Transverse colon (tissue), 4 donors: ENCODE data around the gene CYP19A1. TPM values are rescaled to one million over a fixed set of nuclear protein-coding genes. Genes with fewer than 3 reads are reported as not detected.

ENCODE experiments used
- DNase-seq: peaks from one replicate; pipeline ENCODE4 v3.0.0-alpha.2; 2019
- H3K27ac ChIP-seq, 4 donors: fragments of 200-600 bp; sonication (generic); 2 replicates each; pipeline ENCODE4 v1.5.1; 2016 to 2018; ENCODE audit warnings: inconsistent platforms in 4 of 4
- H3K27me3 ChIP-seq: fragments of 200-600 bp; sonication (generic); 2 replicates; pipeline ENCODE4 v1.5.1; 2017; ENCODE audit warnings: inconsistent platforms
- H3K36me3 ChIP-seq, 4 donors: fragments of 200-600 bp; sonication (generic); 2 replicates each; pipeline ENCODE4 v1.5.1; 2017 to 2019; ENCODE audit warnings: inconsistent platforms in 4 of 4
- H3K4me1 ChIP-seq, 4 donors: fragments of 200-600 bp; sonication (generic); 2 replicates each; pipeline ENCODE4 v1.5.1; 2017 to 2020; ENCODE audit warnings: inconsistent platforms in 4 of 4
- H3K4me3 ChIP-seq, 4 donors: fragments of 200-600 bp; sonication (generic); 1 replicate in 1 of 4; 2 replicates in 3 of 4; pipeline versions ENCODE4 v1.5.1 to v1.6.1; 2017 to 2019; ENCODE audit warnings: inconsistent platforms in 4 of 4
- H3K9me3 ChIP-seq, 2 donors: fragments of 200-600 bp; sonication (generic); 2 replicates each; pipeline ENCODE4 v1.5.1; 2017 to 2019; ENCODE audit warnings: inconsistent platforms in 2 of 2
- CTCF ChIP-seq, 5 experiments: fragments of 200-600 bp in 3 of 5; fragments of 450-650 bp in 2 of 5; sonication (generic) in 3 of 5; IDR thresholded peaks; 1 replicate in 2 of 5; 2 replicates in 3 of 5; pipeline ENCODE4 v1.5.1; 2016 to 2017; ENCODE audit warnings: antibody characterized with exemption in 5 of 5, inconsistent platforms in 3 of 5, mild to moderate bottlenecking in 2 of 5, moderate library complexity in 1 of 5
- EP300 ChIP-seq: sonication (generic); formaldehyde crosslinking; IDR thresholded peaks from one replicate; pipeline ENCODE4 v1.6.1; 2017; ENCODE audit warnings: antibody characterized with exemption, low read depth
- POLR2A ChIP-seq: fragments of 450-650 bp; IDR thresholded peaks from one replicate; pipeline ENCODE4 v1.6.1; 2016; ENCODE audit warnings: antibody characterized with exemption, mild to moderate bottlenecking, moderate library complexity
- POLR2AphosphoS5 ChIP-seq, 3 donors: sonication (generic); formaldehyde crosslinking; IDR thresholded peaks; one replicate each; pipeline ENCODE4 v1.6.1; 2016; ENCODE audit warnings: antibody characterized with exemption in 3 of 3
- WGBS, 2 donors: methylation state at CpG; one replicate each; pipeline ENCODE4 v1.1.5; 2018; ENCODE audit warnings: low coverage in 1 of 2; 5-methylcytosine and 5-hydroxymethylcytosine counted together
- in situ Hi-C, 4 donors: fragments of 200-750 bp; cut with MboI; loops; one replicate each; pipeline versions ENCODE4 v1.15.0 to v1.15.1; 2017; ENCODE audit warnings: low sequenced_read_pairs in 3 of 4, low pct_ligation_motif_present in 1 of 4, low pct_unique_long_range_greater_than_20kb in 1 of 4
- intact Hi-C: fragments of 100-400 bp; cut with DNase I; formaldehyde crosslinking; loops from one replicate; pipeline ENCODE4 v1.15.1; 2023; ENCODE audit warnings: low total_unique reads
- total RNA-seq, 4 donors: library from RNA; depleted of rRNA; stranded (reverse); fragments of >200 nt; gene quantifications; one replicate each; pipeline ENCODE4 v1.1.0, GENCODE V29; 2016

Gene CYP19A1
- total RNA-seq, 4 donors from 2014 or later, result not detected

GRCh38 chr15:51315726-51316125, 22.7 kb downstream of the CYP19A1 start:
- no peak overlapping the region for H3K27ac ChIP-seq
- H3K36me3 ChIP-seq, result no peaks in the 10 kb centered on the region
- 89% methylated on average over 4 to 7 of the region's 7 CpGs for WGBS, 2 donors
- no peaks in the 10 kb centered on the region for H3K27me3 ChIP-seq
- no peaks in the 10 kb centered on the region for H3K9me3 ChIP-seq
- no peak overlapping the region for H3K4me3 ChIP-seq
- DNase-seq, result no peak
- H3K4me1 ChIP-seq, result no peaks in the 10 kb centered on the region
- TF ChIP-seq EP300 (no peak), POLR2A (no peak)
- in situ Hi-C loops (no loop called here), intact Hi-C loops (no loop called here)

GRCh38 chr15:51314391-51315337, 23.7 kb downstream of the CYP19A1 start:
- Histone ChIP-seq H3K36me3 (no peaks in the 10 kb centered on the region), H3K4me3 (no peak overlapping the region), H3K4me1 (no peaks in the 10 kb centered on the region), H3K9me3 (no peaks in the 10 kb centered on the region), H3K27me3 (no peaks in the 10 kb centered on the region), H3K27ac (no peak overlapping the region)
- WGBS, 2 donors, result 72 to 81% methylated on average over 4 to 10 of the region's 10 CpGs
- in situ Hi-C loops (no loop called here), intact Hi-C loops (no loop called here)
- no peak for DNase-seq
- TF ChIP-seq POLR2A (no peak), EP300 (no peak), CTCF (IDR thresholded peaks at IDR 0.05) (no peak), POLR2AphosphoS5 (IDR thresholded peaks at IDR 0.05) (no peak)

GRCh38 chr15:51313644-51314280, 24.6 kb downstream of the CYP19A1 start:
- intact Hi-C loops, result no loop called here
- no peak overlapping the region for H3K27ac ChIP-seq

GRCh38 chr15:51313074-51313393, 25.4 kb downstream of the CYP19A1 start:
- H3K27ac ChIP-seq, result no peak overlapping the region
- in situ Hi-C loops, result no loop called here
- intact Hi-C loops, result no loop called here

More at GRCh38 chr15:51313644-51314280, 24.6 kb downstream of the CYP19A1 start:
- TF ChIP-seq CTCF (IDR thresholded peaks at IDR 0.05), result no peak
- no peak for TF ChIP-seq POLR2AphosphoS5 (IDR thresholded peaks at IDR 0.05)
- TF ChIP-seq POLR2A, result no peak
- TF ChIP-seq EP300, result no peak
- no peaks in the 10 kb centered on the region for H3K27me3 ChIP-seq
- no peak for DNase-seq
- no peaks in the 10 kb centered on the region for H3K36me3 ChIP-seq
- 74 to 89% methylated on average over 5 to 10 of the region's 10 CpGs for WGBS, 2 donors
- H3K9me3 ChIP-seq, result no peaks in the 10 kb centered on the region
- no peak overlapping the region for H3K4me3 ChIP-seq
- in situ Hi-C loops, result no loop called here
- no peaks in the 10 kb centered on the region for H3K4me1 ChIP-seq

More at GRCh38 chr15:51313074-51313393, 25.4 kb downstream of the CYP19A1 start:
- no peak overlapping the region for H3K4me3 ChIP-seq
- H3K9me3 ChIP-seq, result no peaks in the 10 kb centered on the region
- H3K4me1 ChIP-seq, result no peaks in the 10 kb centered on the region
- TF ChIP-seq POLR2A (no peak), CTCF (IDR thresholded peaks at IDR 0.05) (no peak), EP300 (no peak), POLR2AphosphoS5 (IDR thresholded peaks at IDR 0.05) (no peak)
- H3K27me3 ChIP-seq, result no peaks in the 10 kb centered on the region
- H3K36me3 ChIP-seq, result no peaks in the 10 kb centered on the region
- DNase-seq, result no peak
